GM10248 (cell line): Measurements from ENCODE around the gene PIP4K2A.

ENCODE experiments used
- CTCF ChIA-PET: fragments of 300-600 bp; sonication (Branson Sonifier 250); formaldehyde crosslinking; extraction: SDS; loops from one replicate; lab custom pipeline; 2021; ENCODE audit warnings: antibody characterized with exemption; lab: Yijun Ruan, JAX
- POLR2A ChIA-PET: fragments of 350-650 bp; sonication (Branson Sonifier 250); formaldehyde crosslinking; extraction: SDS; loops from one replicate; lab custom pipeline; 2020; ENCODE audit warnings: antibody characterized with exemption; lab: Yijun Ruan, JAX
- DNase-seq: peaks from one replicate; pipeline ENCODE4 v3.0.0; 2012; ENCODE audit errors: extremely low spot score
- TF ChIP-seq, protein P1 (sequence below): IDR thresholded peaks from 2 replicates; pipeline ENCODE4 v1.5.1; 2012; ENCODE audit warnings: mild to moderate bottlenecking, low read depth; ENCODE audit errors: extremely low read depth, missing control alignments, control extremely low read depth

Gene PIP4K2A

DNA sequence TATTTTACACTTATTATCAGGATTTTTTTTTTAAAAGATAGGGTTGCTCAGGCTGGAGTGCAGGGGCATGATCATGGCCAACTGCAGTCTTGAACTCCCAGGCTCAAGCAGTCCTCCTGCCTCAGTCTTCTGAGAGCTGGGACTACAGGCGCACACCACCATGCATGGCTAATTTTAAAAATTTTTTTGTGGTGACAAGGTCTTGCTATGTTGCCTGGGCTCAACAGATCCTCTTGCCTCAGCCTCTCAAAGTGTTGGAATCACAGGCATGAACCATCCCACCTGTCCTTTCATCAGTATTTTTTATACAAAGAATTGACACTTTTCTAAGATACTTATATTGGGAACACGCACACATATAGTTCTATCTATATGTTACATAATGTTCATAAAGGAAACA lies 99.3 kb downstream of the PIP4K2A start:
- DNase-seq, result no peak
- POLR2A ChIA-PET, result no interaction called here
- CTCF ChIA-PET, result interaction anchor here (0.9 to 6.0 kb wide), 4 partner anchors 11 to 42 kb away, joined by 3 to 32 read pairs (median 16); no protein-coding TSS in a partner anchor
- TF ChIP-seq, protein P1, sequence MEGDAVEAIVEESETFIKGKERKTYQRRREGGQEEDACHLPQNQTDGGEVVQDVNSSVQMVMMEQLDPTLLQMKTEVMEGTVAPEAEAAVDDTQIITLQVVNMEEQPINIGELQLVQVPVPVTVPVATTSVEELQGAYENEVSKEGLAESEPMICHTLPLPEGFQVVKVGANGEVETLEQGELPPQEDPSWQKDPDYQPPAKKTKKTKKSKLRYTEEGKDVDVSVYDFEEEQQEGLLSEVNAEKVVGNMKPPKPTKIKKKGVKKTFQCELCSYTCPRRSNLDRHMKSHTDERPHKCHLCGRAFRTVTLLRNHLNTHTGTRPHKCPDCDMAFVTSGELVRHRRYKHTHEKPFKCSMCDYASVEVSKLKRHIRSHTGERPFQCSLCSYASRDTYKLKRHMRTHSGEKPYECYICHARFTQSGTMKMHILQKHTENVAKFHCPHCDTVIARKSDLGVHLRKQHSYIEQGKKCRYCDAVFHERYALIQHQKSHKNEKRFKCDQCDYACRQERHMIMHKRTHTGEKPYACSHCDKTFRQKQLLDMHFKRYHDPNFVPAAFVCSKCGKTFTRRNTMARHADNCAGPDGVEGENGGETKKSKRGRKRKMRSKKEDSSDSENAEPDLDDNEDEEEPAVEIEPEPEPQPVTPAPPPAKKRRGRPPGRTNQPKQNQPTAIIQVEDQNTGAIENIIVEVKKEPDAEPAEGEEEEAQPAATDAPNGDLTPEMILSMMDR, result no peak

DNA sequence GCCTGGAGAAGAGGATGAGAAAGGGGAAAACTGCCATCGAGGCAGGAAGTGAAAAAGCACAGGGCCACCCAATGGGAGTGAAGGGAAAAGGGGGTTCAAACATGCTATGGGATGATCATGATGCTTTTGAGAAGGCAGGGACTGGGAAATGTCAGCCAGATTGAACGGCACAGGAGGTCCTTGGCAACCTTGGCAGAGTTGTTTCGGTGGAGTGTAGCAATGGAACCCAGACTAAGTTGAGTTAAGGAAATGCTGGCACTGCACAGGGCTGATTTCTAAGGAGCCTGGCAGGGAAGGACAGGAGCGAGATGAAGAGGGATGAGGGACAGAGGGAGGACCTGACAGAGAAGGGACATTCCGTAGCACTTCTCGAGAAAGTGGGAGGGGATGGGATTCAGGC lies 101.4 kb downstream of the PIP4K2A start:
- POLR2A ChIA-PET, result no interaction called here
- no peak for DNase-seq
- TF ChIP-seq, protein P1, result no peak
- CTCF ChIA-PET, result interaction anchor here (5.7 to 6.0 kb wide), 2 partner anchors 13 to 18 kb away, joined by 28 to 32 read pairs; no protein-coding TSS in a partner anchor

DNA sequence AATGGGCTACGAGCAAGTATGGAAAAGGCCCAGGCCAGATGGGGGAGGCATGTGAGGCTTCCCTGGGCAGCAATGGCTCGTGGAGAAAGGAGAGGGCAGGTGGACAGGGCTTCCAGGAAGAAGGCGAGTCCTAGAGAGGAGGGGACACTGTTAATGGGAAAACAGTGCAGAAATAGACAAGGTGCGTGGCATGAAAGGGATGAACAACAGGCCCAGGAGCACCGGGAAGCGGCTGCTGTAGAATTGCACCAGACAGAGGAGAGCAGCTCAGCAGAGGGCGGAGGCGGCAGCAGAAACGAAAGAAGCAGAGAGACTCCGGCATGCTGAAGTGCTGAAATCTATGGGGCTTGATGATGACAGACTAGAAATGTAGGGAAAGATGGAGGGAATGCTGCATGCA lies 102.1 kb downstream of the PIP4K2A start:
- TF ChIP-seq, protein P1, result no peak
- POLR2A ChIA-PET, result no interaction called here
- CTCF ChIA-PET, result interaction anchor here (1.2 to 6.0 kb wide), 5 partner anchors 11 to 24 kb away, joined by 3 to 32 read pairs (median 11); no protein-coding TSS in a partner anchor
- no peak for DNase-seq

DNA sequence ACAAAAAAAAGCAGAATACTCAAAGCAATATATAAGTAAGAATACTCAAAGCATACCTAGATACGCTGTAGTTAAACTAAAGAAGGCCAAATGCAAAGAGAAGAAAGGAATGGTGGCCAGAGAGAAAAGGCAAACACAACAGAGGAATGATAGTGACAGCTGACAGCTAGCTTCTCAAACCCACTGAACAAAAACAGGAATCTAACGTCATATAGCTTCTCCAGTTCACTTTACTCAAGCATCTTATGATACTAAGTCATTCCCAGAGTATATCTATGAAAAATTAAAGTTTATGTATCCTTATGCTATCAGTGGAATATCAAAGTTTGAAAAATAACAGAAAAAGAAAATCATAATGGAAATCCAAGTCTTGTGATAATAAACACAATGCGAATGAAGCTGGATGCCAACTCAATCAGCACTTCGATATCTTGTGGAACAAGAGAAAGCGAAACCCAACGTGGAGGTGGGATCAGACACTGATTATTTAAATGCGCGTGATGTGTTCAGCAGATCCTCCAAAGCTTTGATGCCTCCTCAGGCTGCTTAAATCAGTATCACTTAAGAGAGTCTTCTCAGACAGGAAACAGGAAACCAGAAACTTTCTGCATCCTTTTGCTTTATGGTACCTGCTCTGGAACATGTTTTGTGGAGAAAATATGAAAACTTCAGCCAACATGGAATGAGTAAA lies 102.8 kb downstream of the PIP4K2A start:
- ChIA-PET CTCF (interaction anchor here (1.1 to 5.7 kb wide), 6 partner anchors 11 to 70 kb away, joined by 3 to 28 read pairs (median 6); no protein-coding TSS in a partner anchor), POLR2A (no interaction called here)
- no peak for DNase-seq
- TF ChIP-seq, protein P1, result no peak

DNA sequence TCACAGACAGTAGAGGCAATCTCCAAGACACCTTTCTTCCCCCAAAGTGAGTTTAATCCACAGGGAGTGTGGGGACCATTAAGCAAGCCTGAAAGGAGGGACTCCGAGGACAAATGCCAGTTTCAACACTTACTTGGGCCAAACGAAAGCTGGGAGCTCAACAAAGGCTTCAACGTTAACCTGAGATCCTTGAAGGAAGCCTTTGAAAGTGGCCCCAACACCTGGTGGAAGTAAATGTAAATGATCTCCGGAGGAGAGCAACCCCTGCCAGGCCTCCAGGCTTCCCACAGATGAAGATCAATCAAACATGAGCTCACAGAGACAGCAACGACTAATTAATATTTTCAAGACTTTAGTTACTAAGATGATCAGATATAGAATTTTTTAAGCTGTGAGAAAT lies 103.8 kb downstream of the PIP4K2A start:
- CTCF ChIA-PET, result interaction anchor here (1.1 to 5.7 kb wide), 8 partner anchors 10 to 131 kb away, joined by 3 to 28 read pairs (median 4); no protein-coding TSS in a partner anchor
- POLR2A ChIA-PET, result no interaction called here
- TF ChIP-seq, protein P1, result no peak
- no peak for DNase-seq

DNA sequence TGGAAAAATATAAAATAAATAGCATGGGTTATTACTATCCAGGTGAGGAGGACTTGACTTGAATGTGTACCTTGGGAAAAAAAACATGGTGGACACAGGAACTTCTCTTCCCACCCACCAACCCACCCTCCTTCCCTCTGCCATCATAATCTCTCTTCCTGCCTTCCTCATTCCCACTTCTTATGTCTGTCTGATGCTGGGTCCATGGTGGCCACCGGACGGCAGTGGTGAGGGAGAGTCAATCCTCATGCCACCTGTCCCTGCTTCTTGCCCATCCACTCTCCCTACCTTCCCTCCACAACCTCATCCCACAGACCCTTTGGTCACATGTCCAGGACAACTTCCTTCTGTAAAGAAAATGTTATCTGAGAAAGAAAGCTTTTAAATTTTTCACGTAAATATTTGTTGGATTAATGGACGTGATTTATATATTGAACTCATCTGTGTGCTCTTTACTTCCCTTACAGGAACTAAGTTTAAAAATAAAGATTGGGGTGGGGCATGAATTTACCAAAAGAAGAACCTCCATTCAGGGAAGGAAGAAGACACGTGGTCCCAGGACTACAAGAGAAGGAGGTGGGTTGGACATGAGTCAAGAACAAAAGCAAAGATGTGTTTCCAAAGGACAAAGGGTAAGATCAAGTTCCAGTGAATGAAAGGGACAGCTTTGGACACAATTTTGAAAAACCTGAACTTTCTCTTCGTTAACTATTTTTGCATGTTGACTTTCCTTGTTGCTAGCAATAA lies 104.5 kb downstream of the PIP4K2A start:
- CTCF ChIA-PET, result interaction anchor here (1.1 to 5.7 kb wide), 8 partner anchors 9 to 132 kb away, joined by 3 to 28 read pairs (median 4); no protein-coding TSS in a partner anchor

More for the DNA sequence above, 104.5 kb downstream of the PIP4K2A start:
- POLR2A ChIA-PET, result no interaction called here
- no peak for DNase-seq
- TF ChIP-seq, protein P1, result no peak
